ENCODE results near the gene HYAL2. TPM values are rescaled to one million over a fixed set of nuclear protein-coding genes. Genes with fewer than 3 reads are reported as not detected.

HYAL2 gene
- total RNA-seq, 5 donors from 2014 or later (not counting 1 experiment from before 2014, with no cell fraction given), result 0.50 to 6.8 (median 3.0) TPM

GRCh38 chr3:50294492-50295403, 27.8 kb downstream of the HYAL2 start:
- peaks cover 28 to 41% (median 37%) of the 10 kb centered on the region in 3 donors for H3K4me1 Mint-ChIP-seq
- CTCF ChIA-PET, result interaction anchor here in 1 of 2 donors (0.5 kb wide), 1 partner anchor 34 kb away, joined by 3 read pairs; no protein-coding TSS in a partner anchor

GRCh38 chr3:50294089-50294488, 28.5 kb downstream of the HYAL2 start:
- Mint-ChIP-seq H3K9me3 (no peaks in the 10 kb centered on the region), H3K4me3 (peak overlapping the region in 1 of 3 donors; percentile 90), H3K27ac (no peak overlapping the region), H3K4me1 (peaks cover 23 to 36% (median 35%) of the 10 kb centered on the region in 3 donors), H3K36me3 (no peaks in the 10 kb centered on the region), H3K27me3 (no peaks in the 10 kb centered on the region)
- Histone ChIP-seq H3K9me3 (no peaks in the 10 kb centered on the region), H3K36me3 (ENCODE audit: control insufficient read depth in 2 of 2, extremely low read depth in 1 of 2, insufficient read depth in 1 of 2, low read length in 1 of 2) (peaks cover 5 to 16% of the 10 kb centered on the region in 2 donors), H3K27me3 (replicated peaks in 1 of 2; ENCODE audit: control insufficient read depth in 2 of 2, extremely low read depth in 1 of 2, insufficient read depth in 2 of 2, low read length in 1 of 2) (no peaks in the 10 kb centered on the region), H3K4me1 (ENCODE audit: control insufficient read depth in 1 of 2, extremely low read depth in 1 of 2, insufficient read depth in 2 of 2, low read length in 2 of 2) (peaks cover 10 to 46% of the 10 kb centered on the region in 2 experiments), H3K4me3 (ENCODE audit: control insufficient read depth in 1 of 2, extremely low read depth in 1 of 2, low read length in 1 of 2) (no peak overlapping the region), H3K27ac (ENCODE audit: low read length) (no peak overlapping the region)
- ChIA-PET CTCF (no interaction called here), POLR2A (no interaction called here)
- no peak for ATAC-seq (replicated peaks in 1 of 4)
- WGBS (ENCODE audit: insufficient coverage), result 90% methylated on average over 2 of the region's 4 CpGs
- DNase-seq, result no peak

More at GRCh38 chr3:50294492-50295403, 27.8 kb downstream of the HYAL2 start:
- DNase-seq (no peak), ATAC-seq (replicated peaks in 1 of 4) (no peak)
- Histone ChIP-seq H3K27me3 (replicated peaks in 1 of 2; ENCODE audit: control insufficient read depth in 2 of 2, extremely low read depth in 1 of 2, insufficient read depth in 2 of 2, low read length in 1 of 2) (no peaks in the 10 kb centered on the region), H3K4me3 (ENCODE audit: control insufficient read depth in 1 of 2, extremely low read depth in 1 of 2, low read length in 1 of 2) (no peak overlapping the region), H3K27ac (ENCODE audit: low read length) (no peak overlapping the region), H3K9me3 (no peaks in the 10 kb centered on the region), H3K36me3 (ENCODE audit: control insufficient read depth in 2 of 2, extremely low read depth in 1 of 2, insufficient read depth in 1 of 2, low read length in 1 of 2) (peaks cover 1 to 10% of the 10 kb centered on the region in 2 donors), H3K4me1 (ENCODE audit: control insufficient read depth in 1 of 2, extremely low read depth in 1 of 2, insufficient read depth in 2 of 2, low read length in 2 of 2) (peaks cover 10 to 47% of the 10 kb centered on the region in 2 experiments)
- POLR2A ChIA-PET, result interaction anchor here in 1 of 2 donors (0.6 kb wide), 1 partner anchor 72 kb away, joined by 4 read pairs; no protein-coding TSS in a partner anchor
- Mint-ChIP-seq H3K9me3 (no peaks in the 10 kb centered on the region), H3K27ac (no peak overlapping the region), H3K27me3 (no peaks in the 10 kb centered on the region), H3K36me3 (no peaks in the 10 kb centered on the region), H3K4me3 (no peak overlapping the region)
- WGBS (ENCODE audit: insufficient coverage), result 97% methylated on average over 22 of the region's 22 CpGs

GRCh38 chr3:50293079-50293801, 29.3 kb downstream of the HYAL2 start:
- H3K4me1 ChIP-seq (ENCODE audit: control insufficient read depth in 1 of 2, extremely low read depth in 1 of 2, insufficient read depth in 2 of 2, low read length in 2 of 2), result peaks cover 6 to 38% of the 10 kb centered on the region in 2 experiments
- peak overlapping the region; percentile 56 for H3K27ac ChIP-seq (ENCODE audit: low read length)
- H3K36me3 ChIP-seq (ENCODE audit: control insufficient read depth in 2 of 2, extremely low read depth in 1 of 2, insufficient read depth in 1 of 2, low read length in 1 of 2), result peaks cover 7 to 24% of the 10 kb centered on the region in 2 donors
- ChIA-PET CTCF (no interaction called here), POLR2A (no interaction called here)
- Mint-ChIP-seq H3K27me3 (no peaks in the 10 kb centered on the region), H3K27ac (peak overlapping the region; percentile 95 to 97), H3K36me3 (peaks cover 5% of the 10 kb centered on the region), H3K9me3 (no peaks in the 10 kb centered on the region), H3K4me3 (peak overlapping the region; percentile 81 to 90 (median 85)), H3K4me1 (peaks cover 17 to 31% (median 29%) of the 10 kb centered on the region in 3 donors)
- H3K4me3 ChIP-seq (ENCODE audit: control insufficient read depth in 1 of 2, extremely low read depth in 1 of 2, low read length in 1 of 2), result peak overlapping the region; percentile 36 to 95
- WGBS (ENCODE audit: insufficient coverage), result 96% methylated on average over 10 of the region's 12 CpGs
- no peaks in the 10 kb centered on the region for H3K9me3 ChIP-seq
- no peaks in the 10 kb centered on the region for H3K27me3 ChIP-seq (replicated peaks in 1 of 2; ENCODE audit: control insufficient read depth in 2 of 2, extremely low read depth in 1 of 2, insufficient read depth in 2 of 2, low read length in 1 of 2)
- no peak for ATAC-seq (replicated peaks in 1 of 4)
- no peak for DNase-seq

GRCh38 chr3:50292159-50293078, 30.1 kb downstream of the HYAL2 start, which contains the start of gene IFRD2:
Gene IFRD2 (minus strand): TSS chr3:50292429. CDS start chr3:50292274, 155 bp downstream.
- H3K4me3 Mint-ChIP-seq, result peak within 1 kb of the TSS; percentile 81 to 90 (median 85)
- 1% methylated on average over 59 of the region's 67 CpGs for WGBS (ENCODE audit: insufficient coverage)
- peak within 1 kb of the TSS; percentile 56 for H3K27ac ChIP-seq (ENCODE audit: low read length)

GRCh38 chr3:50290161-50290641, 32.3 kb downstream of the HYAL2 start:
- H3K4me1 Mint-ChIP-seq, result peaks cover 14 to 21% (median 17%) of the 10 kb centered on the region in 3 donors
- H3K4me3 Mint-ChIP-seq, result peak overlapping the region; percentile 13 to 34 (median 15)
- H3K9me3 Mint-ChIP-seq, result no peaks in the 10 kb centered on the region
- ATAC-seq (replicated peaks in 1 of 4) (no peak), DNase-seq (no peak)
- 96% methylated on average over 5 of the region's 16 CpGs for WGBS (ENCODE audit: insufficient coverage)
- Histone ChIP-seq H3K9me3 (no peaks in the 10 kb centered on the region), H3K36me3 (ENCODE audit: control insufficient read depth in 2 of 2, extremely low read depth in 1 of 2, insufficient read depth in 1 of 2, low read length in 1 of 2) (peaks cover 20 to 33% of the 10 kb centered on the region in 2 donors), H3K4me1 (ENCODE audit: control insufficient read depth in 1 of 2, extremely low read depth in 1 of 2, insufficient read depth in 2 of 2, low read length in 2 of 2) (peaks cover 5 to 26% of the 10 kb centered on the region in 2 experiments), H3K4me3 (ENCODE audit: control insufficient read depth in 1 of 2, extremely low read depth in 1 of 2, low read length in 1 of 2) (no peak overlapping the region), H3K27ac (ENCODE audit: low read length) (no peak overlapping the region), H3K27me3 (replicated peaks in 1 of 2; ENCODE audit: control insufficient read depth in 2 of 2, extremely low read depth in 1 of 2, insufficient read depth in 2 of 2, low read length in 1 of 2) (no peaks in the 10 kb centered on the region)
- H3K27ac Mint-ChIP-seq, result no peak overlapping the region
- H3K36me3 Mint-ChIP-seq, result peaks cover 9% of the 10 kb centered on the region
- no peaks in the 10 kb centered on the region for H3K27me3 Mint-ChIP-seq
- ChIA-PET CTCF (no interaction called here), POLR2A (no interaction called here)

More at GRCh38 chr3:50292159-50293078, 30.1 kb downstream of the HYAL2 start, which contains the start of gene IFRD2:
- DNase-seq (peak; percentile 84 to 98 (median 96)), ATAC-seq (replicated peaks in 1 of 4) (peak; percentile 98 to 99 (median 99))
- ChIA-PET CTCF (interaction anchor here in 1 of 2 donors (0.6 to 0.7 kb wide), 2 partner anchors 46 to 52 kb away, joined by 3 read pairs; no protein-coding TSS in a partner anchor), POLR2A (no interaction called here)
- H3K9me3 ChIP-seq, result no peaks in the 10 kb centered on the region
- H3K4me1 Mint-ChIP-seq, result peaks cover 14 to 25% (median 21%) of the 10 kb centered on the region in 3 donors
- H3K36me3 ChIP-seq (ENCODE audit: control insufficient read depth in 2 of 2, extremely low read depth in 1 of 2, insufficient read depth in 1 of 2, low read length in 1 of 2), result peaks cover 14 to 32% of the 10 kb centered on the region in 2 donors
- no peaks in the 10 kb centered on the region for H3K9me3 Mint-ChIP-seq
- H3K36me3 Mint-ChIP-seq, result peaks cover 8% of the 10 kb centered on the region
- peaks cover 5 to 30% of the 10 kb centered on the region in 2 experiments for H3K4me1 ChIP-seq (ENCODE audit: control insufficient read depth in 1 of 2, extremely low read depth in 1 of 2, insufficient read depth in 2 of 2, low read length in 2 of 2)
- H3K27me3 Mint-ChIP-seq, result no peaks in the 10 kb centered on the region
- H3K4me3 ChIP-seq (ENCODE audit: control insufficient read depth in 1 of 2, extremely low read depth in 1 of 2, low read length in 1 of 2), result peak within 1 kb of the TSS; percentile 82 to 95
- peak within 1 kb of the TSS; percentile 95 to 97 for H3K27ac Mint-ChIP-seq
- H3K27me3 ChIP-seq (replicated peaks in 1 of 2; ENCODE audit: control insufficient read depth in 2 of 2, extremely low read depth in 1 of 2, insufficient read depth in 2 of 2, low read length in 1 of 2), result no peaks in the 10 kb centered on the region
